ENCODE results near the gene CCDC78. TPM values are rescaled to one million over a fixed set of nuclear protein-coding genes. Genes with fewer than 3 reads are reported as not detected.

The CCDC78 gene
- total and polyA plus RNA-seq, 2 donors (not counting 3 experiments of a cell fraction or from before 2014, with no cell fraction given), result 0.50 to 1.3 TPM

DNA sequence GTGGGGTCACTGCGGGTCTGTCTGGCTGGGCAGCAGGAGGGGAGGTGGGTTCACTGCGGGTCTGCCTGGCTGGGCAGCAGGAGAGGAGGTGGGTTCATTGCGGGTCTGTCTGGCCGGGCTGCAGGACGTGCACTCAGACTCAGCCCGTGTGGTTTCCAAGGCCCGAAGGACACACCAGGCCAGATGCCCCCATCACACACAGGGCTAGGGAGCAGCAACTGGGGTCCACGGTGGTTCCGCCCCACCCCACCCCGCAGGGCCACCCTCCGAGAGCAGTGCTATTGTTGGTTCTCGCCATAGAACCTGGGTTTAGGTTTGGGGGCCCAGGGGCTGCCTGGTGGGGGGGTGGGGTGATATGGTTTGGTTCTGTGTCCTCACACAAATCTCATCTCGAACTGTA is 20.4 kb upstream of the CCDC78 start:
- no peaks in the 10 kb centered on the region for H3K9me3 ChIP-seq (replicated peaks; ENCODE audit: control insufficient read depth, insufficient read depth, low read length)
- H3K4me2 ChIP-seq (ENCODE audit: insufficient read depth, low read length), result no peak overlapping the region
- TF ChIP-seq, protein P1, sequence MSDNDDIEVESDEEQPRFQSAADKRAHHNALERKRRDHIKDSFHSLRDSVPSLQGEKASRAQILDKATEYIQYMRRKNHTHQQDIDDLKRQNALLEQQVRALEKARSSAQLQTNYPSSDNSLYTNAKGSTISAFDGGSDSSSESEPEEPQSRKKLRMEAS (IDR thresholded peaks at IDR 0.05; ENCODE audit: insufficient read depth, insufficient read length), result no peak
- TF ChIP-seq, protein P2, sequence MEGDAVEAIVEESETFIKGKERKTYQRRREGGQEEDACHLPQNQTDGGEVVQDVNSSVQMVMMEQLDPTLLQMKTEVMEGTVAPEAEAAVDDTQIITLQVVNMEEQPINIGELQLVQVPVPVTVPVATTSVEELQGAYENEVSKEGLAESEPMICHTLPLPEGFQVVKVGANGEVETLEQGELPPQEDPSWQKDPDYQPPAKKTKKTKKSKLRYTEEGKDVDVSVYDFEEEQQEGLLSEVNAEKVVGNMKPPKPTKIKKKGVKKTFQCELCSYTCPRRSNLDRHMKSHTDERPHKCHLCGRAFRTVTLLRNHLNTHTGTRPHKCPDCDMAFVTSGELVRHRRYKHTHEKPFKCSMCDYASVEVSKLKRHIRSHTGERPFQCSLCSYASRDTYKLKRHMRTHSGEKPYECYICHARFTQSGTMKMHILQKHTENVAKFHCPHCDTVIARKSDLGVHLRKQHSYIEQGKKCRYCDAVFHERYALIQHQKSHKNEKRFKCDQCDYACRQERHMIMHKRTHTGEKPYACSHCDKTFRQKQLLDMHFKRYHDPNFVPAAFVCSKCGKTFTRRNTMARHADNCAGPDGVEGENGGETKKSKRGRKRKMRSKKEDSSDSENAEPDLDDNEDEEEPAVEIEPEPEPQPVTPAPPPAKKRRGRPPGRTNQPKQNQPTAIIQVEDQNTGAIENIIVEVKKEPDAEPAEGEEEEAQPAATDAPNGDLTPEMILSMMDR (IDR thresholded peaks at IDR 0.05; ENCODE audit: extremely low read depth in 1 of 2, insufficient read depth in 1 of 2, low read depth in 1 of 2, low read length in 2 of 2), result no peak
- no peak for TF ChIP-seq POLR2A (IDR thresholded peaks at IDR 0.05; ENCODE audit: low read depth, low read length)
- no TSS peak for BruUV-seq (replicated peaks)
- no peak overlapping the region for H2AFZ ChIP-seq (ENCODE audit: low read depth, low read length)
- DNase-seq (ENCODE audit: low read depth, low spot score) (no peak), FAIRE-seq (no peak)
- no peaks in the 10 kb centered on the region for H3K79me2 ChIP-seq (ENCODE audit: control insufficient read depth, insufficient read depth, low read length)
- H4K20me1 ChIP-seq (replicated peaks; ENCODE audit: control insufficient read depth, extremely low read depth, insufficient read depth, low read length), result no peaks in the 10 kb centered on the region
- H3K27ac ChIP-seq (ENCODE audit: insufficient read depth, low read depth, low read length), result no peak overlapping the region
- no peaks in the 10 kb centered on the region for H3K4me1 ChIP-seq (ENCODE audit: control insufficient read depth, extremely low read depth, insufficient read depth, low read length)
- H3K4me3 ChIP-seq (replicated peaks in 1 of 3; ENCODE audit: insufficient read depth in 1 of 3, low read depth in 1 of 3, low read length in 3 of 3), result no peak overlapping the region
- ChIA-PET CTCF (no interaction called here), POLR2A (no interaction called here)
- intact Hi-C loops (cut with micrococcal nuclease) (no loop called here), dilution Hi-C loops (cut with MboI; ENCODE audit: extremely low pct_ligation_motif_present, low sequenced_read_pairs) (no loop called here)
- peaks cover 0 to 2% of the 10 kb centered on the region in 2 experiments for H3K27me3 ChIP-seq (ENCODE audit: control insufficient read depth in 2 of 2, insufficient read depth in 2 of 2, low read length in 2 of 2)
- no peaks in the 10 kb centered on the region for H3K36me3 ChIP-seq (ENCODE audit: control insufficient read depth in 2 of 2, extremely low read depth in 1 of 2, insufficient read depth in 2 of 2, low read length in 2 of 2)
- H3K9me1 ChIP-seq (replicated peaks; ENCODE audit: control insufficient read depth, extremely low read depth, insufficient read depth, low read length), result no peaks in the 10 kb centered on the region
- H3K9ac ChIP-seq (replicated peaks; ENCODE audit: extremely low read depth, insufficient read depth, low read length), result no peak overlapping the region

DNA sequence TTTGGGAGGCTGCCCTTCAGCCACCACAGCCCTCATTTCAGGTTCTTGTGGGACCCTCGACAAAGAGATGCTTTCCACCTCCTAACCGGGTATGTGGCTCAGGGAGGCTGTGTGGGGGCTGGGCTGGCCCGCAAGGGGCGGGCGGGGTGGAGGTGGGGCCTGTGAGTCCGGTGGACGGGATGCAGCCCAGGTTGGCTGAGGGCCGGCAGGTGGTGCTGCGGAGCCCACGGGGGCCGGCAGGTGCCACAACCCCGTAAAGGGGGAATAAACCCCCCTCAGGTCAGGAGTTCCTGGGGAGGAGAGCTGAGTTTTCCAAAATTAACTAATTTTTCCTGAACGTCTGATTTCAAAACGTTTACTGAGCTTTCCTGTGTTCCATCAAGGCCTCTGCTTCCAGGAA is 19.5 kb upstream of the CCDC78 start:
- POLR2A ChIA-PET, result no interaction called here
- Histone ChIP-seq H3K27me3 (ENCODE audit: control insufficient read depth in 2 of 2, insufficient read depth in 2 of 2, low read length in 2 of 2) (no peaks in the 10 kb centered on the region), H3K4me1 (ENCODE audit: control insufficient read depth, extremely low read depth, insufficient read depth, low read length) (peaks cover 4% of the 10 kb centered on the region), H3K27ac (ENCODE audit: insufficient read depth, low read depth, low read length) (no peak overlapping the region), H3K36me3 (ENCODE audit: control insufficient read depth in 2 of 2, extremely low read depth in 1 of 2, insufficient read depth in 2 of 2, low read length in 2 of 2) (no peaks in the 10 kb centered on the region), H2AFZ (ENCODE audit: low read depth, low read length) (no peak overlapping the region), H3K4me2 (ENCODE audit: insufficient read depth, low read length) (no peak overlapping the region), H4K20me1 (replicated peaks; ENCODE audit: control insufficient read depth, extremely low read depth, insufficient read depth, low read length) (no peaks in the 10 kb centered on the region), H3K4me3 (replicated peaks in 1 of 3; ENCODE audit: insufficient read depth in 1 of 3, low read depth in 1 of 3, low read length in 3 of 3) (no peak overlapping the region), H3K9ac (replicated peaks; ENCODE audit: extremely low read depth, insufficient read depth, low read length) (no peak overlapping the region), H3K9me3 (replicated peaks; ENCODE audit: control insufficient read depth, insufficient read depth, low read length) (no peaks in the 10 kb centered on the region), H3K9me1 (replicated peaks; ENCODE audit: control insufficient read depth, extremely low read depth, insufficient read depth, low read length) (no peaks in the 10 kb centered on the region), H3K79me2 (ENCODE audit: control insufficient read depth, insufficient read depth, low read length) (no peaks in the 10 kb centered on the region)
- BruUV-seq (replicated peaks), result no TSS peak
- no peak for DNase-seq (ENCODE audit: low read depth, low spot score)
- intact Hi-C loops (cut with micrococcal nuclease), result no loop called here
- no peak for FAIRE-seq
- CTCF ChIA-PET, result interaction anchor here (1.0 kb wide), 1 partner anchor 42 kb away, joined by 3 read pairs; the partner anchor contains the start of genes CHTF18 and RPUSD1
- TF ChIP-seq POLR2A (IDR thresholded peaks at IDR 0.05; ENCODE audit: low read depth, low read length), result no peak
- TF ChIP-seq, protein P2 (IDR thresholded peaks at IDR 0.05; ENCODE audit: extremely low read depth in 1 of 2, insufficient read depth in 1 of 2, low read depth in 1 of 2, low read length in 2 of 2), result peak in 1 of 2 donors; percentile 19
- no peak for TF ChIP-seq JUN (IDR thresholded peaks at IDR 0.05; ENCODE audit: borderline replicate concordance, insufficient read depth, insufficient read length, low read depth)
- TF ChIP-seq MYC (IDR thresholded peaks at IDR 0.05; ENCODE audit: low read depth, low read length), result no peak
- TF ChIP-seq POLR2AphosphoS5 (IDR thresholded peaks at IDR 0.05; ENCODE audit: insufficient read depth, low read depth, low read length), result no peak
- TF ChIP-seq GATA2 (IDR thresholded peaks at IDR 0.05; ENCODE audit: insufficient read depth, insufficient read length, low read depth, low read length), result no peak
- dilution Hi-C loops (cut with MboI; ENCODE audit: extremely low pct_ligation_motif_present, low sequenced_read_pairs), result no loop called here
